ENCODE results near the gene PIP5K1B. TPM values are rescaled to one million over a fixed set of nuclear protein-coding genes. Genes with fewer than 3 reads are reported as not detected.

Gene PIP5K1B
- total RNA-seq, 1 experiment from 2014 or later, result not detected

GRCh38 chr9:69056191-69056815 is 351.3 kb downstream of the PIP5K1B start:
- DNase-seq (no peak), ATAC-seq (no peak)
- H2AFZ ChIP-seq (ENCODE audit: low read length), result no peak overlapping the region
- POLR2A ChIA-PET (ENCODE audit: unreplicated experiment), result no interaction called here
- no peak overlapping the region for H3K27ac ChIP-seq (ENCODE audit: low read length)
- H3K36me3 ChIP-seq (ENCODE audit: low read depth, low read length), result no peaks in the 10 kb centered on the region; the same call in none of the 2 replicates
- no peaks in the 10 kb centered on the region for H3K9me2 ChIP-seq (replicated peaks; ENCODE audit: low read length)
- no TSS peak for BruUV-seq (replicated peaks)
- no peaks in the 10 kb centered on the region for H3K79me2 ChIP-seq (ENCODE audit: low read length)
- CTCF ChIA-PET, result no interaction called here
- H3K9ac ChIP-seq (ENCODE audit: low read length), result no peak overlapping the region
- TF ChIP-seq CTCF (conservative IDR thresholded peaks at IDR 0.05; ENCODE audit: low read depth, low read length), result no peak
- no peak for TF ChIP-seq EZH2 (IDR thresholded peaks at IDR 0.05; ENCODE audit: low read length, unreplicated experiment)
- TF ChIP-seq EZH2phosphoT487 (IDR thresholded peaks at IDR 0.05; ENCODE audit: borderline replicate concordance, low read length), result no peak
- H3F3A ChIP-seq (ENCODE audit: low read length, unreplicated experiment), result no peaks in the 10 kb centered on the region
- intact Hi-C loops (cut with micrococcal nuclease), result loop anchor here (5.0 kb wide), 1 partner anchor 51 kb away; no protein-coding TSS in a partner anchor
- H3K27me3 ChIP-seq (ENCODE audit: low read length), result no peaks in the 10 kb centered on the region
- H3K4me2 ChIP-seq (ENCODE audit: low read length), result no peak overlapping the region
- no peaks in the 10 kb centered on the region for H4K20me1 ChIP-seq (ENCODE audit: low read length)
- H3K9me3 ChIP-seq (ENCODE audit: low read length), result no peaks in the 10 kb centered on the region
- no peaks in the 10 kb centered on the region for H3K4me1 ChIP-seq (ENCODE audit: insufficient read depth, low read length)
- H3K4me3 ChIP-seq (ENCODE audit: low read length), result no peak overlapping the region

GRCh38 chr9:69058101-69058500 is 353.1 kb downstream of the PIP5K1B start:
- ATAC-seq, result no peak
- Histone ChIP-seq H3K36me3 (ENCODE audit: low read depth, low read length) (no peaks in the 10 kb centered on the region; the same call in none of the 2 replicates), H3K4me1 (ENCODE audit: insufficient read depth, low read length) (no peaks in the 10 kb centered on the region), H3K79me2 (ENCODE audit: low read length) (no peaks in the 10 kb centered on the region), H3K4me2 (ENCODE audit: low read length) (no peak overlapping the region), H3K4me3 (ENCODE audit: low read length) (no peak overlapping the region), H3K9me2 (replicated peaks; ENCODE audit: low read length) (no peaks in the 10 kb centered on the region), H4K20me1 (ENCODE audit: low read length) (no peaks in the 10 kb centered on the region), H3K27me3 (ENCODE audit: low read length) (no peaks in the 10 kb centered on the region), H2AFZ (ENCODE audit: low read length) (no peak overlapping the region), H3F3A (ENCODE audit: low read length, unreplicated experiment) (no peaks in the 10 kb centered on the region), H3K9ac (ENCODE audit: low read length) (no peak overlapping the region), H3K9me3 (ENCODE audit: low read length) (no peaks in the 10 kb centered on the region), H3K27ac (ENCODE audit: low read length) (no peak overlapping the region)
- no TSS peak for BruUV-seq (replicated peaks)
- ChIA-PET CTCF (interaction anchor here (0.6 kb wide), 1 partner anchor 135 kb away, joined by 3 read pairs; no protein-coding TSS in a partner anchor), POLR2A (ENCODE audit: unreplicated experiment) (no interaction called here)
- intact Hi-C loops (cut with micrococcal nuclease), result loop anchor here (5.0 kb wide), 1 partner anchor 49 kb away; no protein-coding TSS in a partner anchor
- no peak for DNase-seq
- TF ChIP-seq EZH2phosphoT487 (IDR thresholded peaks at IDR 0.05; ENCODE audit: borderline replicate concordance, low read length) (no peak), CTCF (conservative IDR thresholded peaks at IDR 0.05; ENCODE audit: low read depth, low read length) (no peak), EZH2 (IDR thresholded peaks at IDR 0.05; ENCODE audit: low read length, unreplicated experiment) (no peak)

Other genes starting within 250 kb of the PIP5K1B start
- not detected in 2 replicates for gene TMEM252, start 164.4 kb upstream of the PIP5K1B start, total RNA-seq (2014; rRNA removed)

Data from PC-3 (cell line).